OCI-LY3 (cell line): Measurements from ENCODE around the gene DCBLD1.

Experiments used
- H2AFZ ChIP-seq: fragments of 200-600, 300-600 bp; shearing (Covaris generic); 2 replicates; pipeline ENCODE4 v1.6.0; 2014; ENCODE audit warnings: antibody characterized with exemption, low read depth, low read length
- H3K27ac ChIP-seq: fragments of 200-600, 300-600 bp; sonication (generic); 2 replicates; pipeline ENCODE4 v1.5.1; 2014; ENCODE audit warnings: mild to moderate bottlenecking, low read length, moderate library complexity, mixed read lengths
- H3K27me3 ChIP-seq: fragments of 200-600, 300-600 bp; sonication (generic); 2 replicates; pipeline ENCODE4 v1.6.1; 2014; ENCODE audit warnings: low read depth, low read length, mixed read lengths
- H3K36me3 ChIP-seq: fragments of 200-600, 300-600 bp; sonication (generic); replicated peaks from 2 replicates; pipeline ENCODE3; 2014; ENCODE audit warnings: low read depth, low read length, mixed read lengths
- H3K4me1 ChIP-seq: fragments of 300-600, 200-600 bp; sonication (generic); 2 replicates; pipeline ENCODE4 v1.6.1; 2014; ENCODE audit warnings: low read length, mixed read lengths
- H3K4me2 ChIP-seq: fragments of 200-600, 300-600 bp; sonication (generic); 2 replicates; pipeline ENCODE4 v1.6.1; 2014; ENCODE audit warnings: low read length, mixed read lengths
- H3K4me3 ChIP-seq: fragments of 300-600, 200-600 bp; sonication (generic); 2 replicates; pipeline ENCODE4 v1.5.1; 2014; ENCODE audit warnings: antibody characterized with exemption, mild to moderate bottlenecking, low read length, moderate library complexity
- H3K79me2 ChIP-seq: fragments of 300-600, 200-600 bp; shearing (Covaris generic); 2 replicates; pipeline ENCODE4 v1.6.1; 2014; ENCODE audit warnings: mild to moderate bottlenecking, low read length, mixed read lengths
- H3K9ac ChIP-seq: fragments of 300-600, 200-600 bp; shearing (Covaris generic); 2 replicates; pipeline ENCODE4 v1.6.0; 2014; ENCODE audit warnings: mild to moderate bottlenecking, low read length, moderate library complexity
- H3K9me3 ChIP-seq: fragments of 200-600, 300-600 bp; shearing (Covaris generic); 2 replicates; pipeline ENCODE4 v1.6.1; 2014; ENCODE audit warnings: low read length, mixed read lengths; ENCODE audit not compliant: insufficient read depth
- H4K20me1 ChIP-seq: fragments of 200-600, 300-600 bp; sonication (generic); 2 replicates; pipeline ENCODE4 v1.6.1; 2016; ENCODE audit warnings: low read length, mixed read lengths; ENCODE audit not compliant: insufficient read depth
- EZH2phosphoT487 ChIP-seq: fragments of 200-600 bp; shearing (Covaris generic); IDR thresholded peaks from 2 replicates; pipeline ENCODE4 v1.6.1; 2018; ENCODE audit warnings: antibody characterized with exemption, mixed run types, low read depth
- TF ChIP-seq, protein P1 (sequence below): fragments of 200-600, 300-600 bp; sonication (generic); IDR thresholded peaks from 2 replicates; pipeline ENCODE4 v1.5.1; 2014; ENCODE audit warnings: antibody characterized with exemption, low read length, low read depth

The DCBLD1 gene

DNA sequence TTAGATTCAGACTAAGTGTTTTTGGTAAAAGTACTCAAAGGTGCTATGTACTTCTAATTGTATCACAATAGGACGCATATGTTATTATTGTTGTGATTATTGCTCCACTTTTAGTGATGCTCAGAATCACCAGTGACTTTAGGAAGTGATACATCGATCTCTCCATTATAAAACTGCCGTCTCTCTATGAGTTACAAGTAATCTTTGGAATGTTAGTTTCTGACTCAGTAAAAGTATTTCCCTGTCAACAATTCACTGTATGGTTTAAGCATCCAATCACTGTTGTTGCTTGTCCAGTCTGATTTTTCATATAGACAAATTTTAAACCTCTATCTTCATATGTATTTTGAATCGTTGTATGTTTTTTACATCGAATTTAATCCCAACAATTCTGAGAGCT lies 9.4 kb downstream of the DCBLD1 start:
- Histone ChIP-seq H3K79me2 (no peaks in the 10 kb centered on the region), H3K4me1 (peaks cover 8% of the 10 kb centered on the region), H3K9ac (no peak overlapping the region), H3K27me3 (no peaks in the 10 kb centered on the region), H3K36me3 (no peaks in the 10 kb centered on the region), H4K20me1 (no peaks in the 10 kb centered on the region), H3K4me2 (no peak overlapping the region), H3K4me3 (no peak overlapping the region), H3K9me3 (no peaks in the 10 kb centered on the region), H3K27ac (no peak overlapping the region), H2AFZ (no peak overlapping the region)
- TF ChIP-seq, protein P1, sequence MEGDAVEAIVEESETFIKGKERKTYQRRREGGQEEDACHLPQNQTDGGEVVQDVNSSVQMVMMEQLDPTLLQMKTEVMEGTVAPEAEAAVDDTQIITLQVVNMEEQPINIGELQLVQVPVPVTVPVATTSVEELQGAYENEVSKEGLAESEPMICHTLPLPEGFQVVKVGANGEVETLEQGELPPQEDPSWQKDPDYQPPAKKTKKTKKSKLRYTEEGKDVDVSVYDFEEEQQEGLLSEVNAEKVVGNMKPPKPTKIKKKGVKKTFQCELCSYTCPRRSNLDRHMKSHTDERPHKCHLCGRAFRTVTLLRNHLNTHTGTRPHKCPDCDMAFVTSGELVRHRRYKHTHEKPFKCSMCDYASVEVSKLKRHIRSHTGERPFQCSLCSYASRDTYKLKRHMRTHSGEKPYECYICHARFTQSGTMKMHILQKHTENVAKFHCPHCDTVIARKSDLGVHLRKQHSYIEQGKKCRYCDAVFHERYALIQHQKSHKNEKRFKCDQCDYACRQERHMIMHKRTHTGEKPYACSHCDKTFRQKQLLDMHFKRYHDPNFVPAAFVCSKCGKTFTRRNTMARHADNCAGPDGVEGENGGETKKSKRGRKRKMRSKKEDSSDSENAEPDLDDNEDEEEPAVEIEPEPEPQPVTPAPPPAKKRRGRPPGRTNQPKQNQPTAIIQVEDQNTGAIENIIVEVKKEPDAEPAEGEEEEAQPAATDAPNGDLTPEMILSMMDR = no peak
- TF ChIP-seq EZH2phosphoT487 = no peak

- Histone ChIP-seq H3K9ac (no peak overlapping the region), H2AFZ (no peak overlapping the region), H3K9me3 (no peaks in the 10 kb centered on the region), H4K20me1 (no peaks in the 10 kb centered on the region), H3K79me2 (no peaks in the 10 kb centered on the region), H3K27ac (no peak overlapping the region), H3K4me2 (no peak overlapping the region), H3K27me3 (no peaks in the 10 kb centered on the region), H3K4me1 (peaks cover 21% of the 10 kb centered on the region), H3K36me3 (no peaks in the 10 kb centered on the region), H3K4me3 (no peak overlapping the region)
- TF ChIP-seq, protein P1 = no peak
- TF ChIP-seq EZH2phosphoT487 = no peak
These were observed 11.0 kb downstream of the DCBLD1 start for GRCh38 chr6:117493470-117493869.

- no peak overlapping the region for H3K27ac ChIP-seq
- H3K4me3 ChIP-seq = no peak overlapping the region
These were observed 11.8 kb downstream of the DCBLD1 start for GRCh38 chr6:117494283-117494682.

DNA sequence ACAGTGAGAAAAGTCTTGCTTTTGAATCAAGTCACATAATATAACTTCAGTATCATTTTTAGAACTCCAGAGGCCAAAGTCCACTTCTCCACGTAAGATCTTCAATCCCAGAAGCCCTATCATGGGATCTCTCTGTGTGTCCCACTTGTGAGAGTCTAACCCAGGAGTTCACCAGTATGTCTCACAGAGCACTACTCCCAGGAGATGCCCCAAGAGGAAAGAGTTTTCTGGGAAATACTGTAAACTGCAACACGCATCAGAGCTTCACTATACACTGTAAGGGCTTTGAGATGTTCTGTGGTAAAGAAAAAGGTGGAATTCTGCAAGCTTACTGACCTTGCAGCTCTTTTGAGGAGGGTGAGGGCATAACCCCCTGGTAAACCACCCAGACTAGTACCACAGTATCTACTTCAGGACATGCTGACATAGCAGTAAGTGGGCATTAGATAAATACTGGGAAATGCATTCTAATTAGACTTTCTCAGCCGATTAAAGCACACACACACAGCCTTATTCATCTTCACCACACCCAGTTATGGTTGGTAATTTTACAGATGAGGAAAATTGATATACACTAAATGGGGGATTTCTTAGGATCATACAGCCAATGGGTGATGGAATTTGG lies 12.3 kb downstream of the DCBLD1 start:
- H3K27me3 ChIP-seq = no peaks in the 10 kb centered on the region
- H3K27ac ChIP-seq = no peak overlapping the region
- no peaks in the 10 kb centered on the region for H3K79me2 ChIP-seq
- no peak overlapping the region for H3K4me2 ChIP-seq
- no peak for TF ChIP-seq EZH2phosphoT487
- TF ChIP-seq, protein P1 = no peak
- peaks cover 23% of the 10 kb centered on the region for H3K4me1 ChIP-seq
- H2AFZ ChIP-seq = no peak overlapping the region
- H3K36me3 ChIP-seq = no peaks in the 10 kb centered on the region
- H4K20me1 ChIP-seq = no peaks in the 10 kb centered on the region
- no peak overlapping the region for H3K9ac ChIP-seq
- H3K9me3 ChIP-seq = no peaks in the 10 kb centered on the region
- H3K4me3 ChIP-seq = no peak overlapping the region

More at GRCh38 chr6:117494283-117494682, 11.8 kb downstream of the DCBLD1 start:
- Histone ChIP-seq H3K9me3 (no peaks in the 10 kb centered on the region), H3K9ac (no peak overlapping the region), H3K36me3 (no peaks in the 10 kb centered on the region), H3K27me3 (no peaks in the 10 kb centered on the region), H4K20me1 (no peaks in the 10 kb centered on the region), H3K4me1 (peaks cover 23% of the 10 kb centered on the region), H3K4me2 (no peak overlapping the region), H3K79me2 (no peaks in the 10 kb centered on the region), H2AFZ (no peak overlapping the region)
- TF ChIP-seq EZH2phosphoT487 = no peak
- TF ChIP-seq, protein P1 = no peak
